ENCODE measurements around the gene DGLUCY.

GRCh38 chr14:91158091-91158790, 44.4 kb downstream of the DGLUCY start:
- TF ChIP-seq ZNF335 (tag by site-specific recombination; conservative IDR thresholded peaks at IDR 0.05) (no peak), ZNF416 (tag by site-specific recombination; IDR thresholded peaks at IDR 0.05) (no peak)
- TF ChIP-seq, protein P1, sequence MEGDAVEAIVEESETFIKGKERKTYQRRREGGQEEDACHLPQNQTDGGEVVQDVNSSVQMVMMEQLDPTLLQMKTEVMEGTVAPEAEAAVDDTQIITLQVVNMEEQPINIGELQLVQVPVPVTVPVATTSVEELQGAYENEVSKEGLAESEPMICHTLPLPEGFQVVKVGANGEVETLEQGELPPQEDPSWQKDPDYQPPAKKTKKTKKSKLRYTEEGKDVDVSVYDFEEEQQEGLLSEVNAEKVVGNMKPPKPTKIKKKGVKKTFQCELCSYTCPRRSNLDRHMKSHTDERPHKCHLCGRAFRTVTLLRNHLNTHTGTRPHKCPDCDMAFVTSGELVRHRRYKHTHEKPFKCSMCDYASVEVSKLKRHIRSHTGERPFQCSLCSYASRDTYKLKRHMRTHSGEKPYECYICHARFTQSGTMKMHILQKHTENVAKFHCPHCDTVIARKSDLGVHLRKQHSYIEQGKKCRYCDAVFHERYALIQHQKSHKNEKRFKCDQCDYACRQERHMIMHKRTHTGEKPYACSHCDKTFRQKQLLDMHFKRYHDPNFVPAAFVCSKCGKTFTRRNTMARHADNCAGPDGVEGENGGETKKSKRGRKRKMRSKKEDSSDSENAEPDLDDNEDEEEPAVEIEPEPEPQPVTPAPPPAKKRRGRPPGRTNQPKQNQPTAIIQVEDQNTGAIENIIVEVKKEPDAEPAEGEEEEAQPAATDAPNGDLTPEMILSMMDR (tag by site-specific recombination; IDR thresholded peaks at IDR 0.05): no peak
